Measurements from ENCODE around the gene OR5AR1.
"Not testable (repeated sequence)": the region's sequence is repeated elsewhere in the genome, so short reads cannot be mapped to it uniquely, and the experiment has no call there.

OR5AR1 gene

GRCh38 chr11:56659755-56660154 is 3.7 kb upstream of the OR5AR1 start:
- no peaks in the 10 kb centered on the region for H3K79me2 ChIP-seq (ENCODE audit: low read length)
- no peak overlapping the region for H2AFZ ChIP-seq (ENCODE audit: low read length)
- H3K9me3 ChIP-seq (replicated peaks; ENCODE audit: insufficient read depth, low read length) = no peaks in the 10 kb centered on the region
- no peak overlapping the region for H3K27ac ChIP-seq (ENCODE audit: low read length)
- H3K27me3 ChIP-seq (replicated peaks; ENCODE audit: insufficient read depth, low read length) = no peaks in the 10 kb centered on the region
- no peak for TF ChIP-seq EZH2phosphoT487 (IDR thresholded peaks at IDR 0.05; ENCODE audit: low read length)
- no peak for TF ChIP-seq EZH2 (optimal IDR thresholded peaks at IDR 0.05; ENCODE audit: low read depth, low read length)
- no peak for TF ChIP-seq CTCF (IDR thresholded peaks at IDR 0.05; ENCODE audit: low read length)
- H3K4me2 ChIP-seq (ENCODE audit: low read depth, low read length) = no peak overlapping the region
- no peaks in the 10 kb centered on the region for H3K36me3 ChIP-seq (replicated peaks; ENCODE audit: insufficient read depth, low read length)
- DNase-seq = no peak
- no peaks in the 10 kb centered on the region for H3K9me2 ChIP-seq (replicated peaks; ENCODE audit: insufficient read depth, low read length)
- H4K20me1 ChIP-seq (ENCODE audit: insufficient read depth, low read length) = no peaks in the 10 kb centered on the region
- H3K4me1 ChIP-seq (ENCODE audit: low read length) = no peaks in the 10 kb centered on the region
- no peak overlapping the region for H3K9ac ChIP-seq (ENCODE audit: low read length)
- no peaks in the 10 kb centered on the region for H3F3A ChIP-seq (ENCODE audit: insufficient read depth, low read length)
- H3K4me3 ChIP-seq (ENCODE audit: low read length) = no peak overlapping the region

GRCh38 chr11:56670984-56671383 is 7.5 kb downstream of the OR5AR1 start:
- TF ChIP-seq EZH2 (optimal IDR thresholded peaks at IDR 0.05; ENCODE audit: low read depth, low read length) = no peak
- TF ChIP-seq CTCF (IDR thresholded peaks at IDR 0.05; ENCODE audit: low read length) = no peak
- TF ChIP-seq EZH2phosphoT487 (IDR thresholded peaks at IDR 0.05; ENCODE audit: low read length) = no peak
- Histone ChIP-seq H3K9ac (ENCODE audit: low read length) (no peak overlapping the region), H3K4me3 (ENCODE audit: low read length) (no peak overlapping the region), H3K9me3 (replicated peaks; ENCODE audit: insufficient read depth, low read length) (no peaks in the 10 kb centered on the region), H3K79me2 (ENCODE audit: low read length) (no peaks in the 10 kb centered on the region), H3K36me3 (replicated peaks; ENCODE audit: insufficient read depth, low read length) (no peaks in the 10 kb centered on the region), H3F3A (ENCODE audit: insufficient read depth, low read length) (no peaks in the 10 kb centered on the region), H3K4me1 (ENCODE audit: low read length) (no peaks in the 10 kb centered on the region), H4K20me1 (ENCODE audit: insufficient read depth, low read length) (no peaks in the 10 kb centered on the region), H3K4me2 (ENCODE audit: low read depth, low read length) (no peak overlapping the region), H3K27me3 (replicated peaks; ENCODE audit: insufficient read depth, low read length) (no peaks in the 10 kb centered on the region), H3K27ac (ENCODE audit: low read length) (no peak overlapping the region), H3K9me2 (replicated peaks; ENCODE audit: insufficient read depth, low read length) (no peaks in the 10 kb centered on the region), H2AFZ (ENCODE audit: low read length) (no peak overlapping the region)
- no peak for DNase-seq

- no peaks in the 10 kb centered on the region for H4K20me1 ChIP-seq (ENCODE audit: insufficient read depth, low read length)
- H3K4me1 ChIP-seq (ENCODE audit: low read length) = no peaks in the 10 kb centered on the region
- no peaks in the 10 kb centered on the region for H3K79me2 ChIP-seq (ENCODE audit: low read length)
Measured at GRCh38 chr11:56688554-56689100, 25.1 kb downstream of the OR5AR1 start.

GRCh38 chr11:56691179-56691578 is 27.7 kb downstream of the OR5AR1 start:
- H3K27me3 ChIP-seq (replicated peaks; ENCODE audit: insufficient read depth, low read length); H3K36me3 ChIP-seq (replicated peaks; ENCODE audit: insufficient read depth, low read length); H3K4me1 ChIP-seq (ENCODE audit: low read length); H3K4me3 ChIP-seq (ENCODE audit: low read length); H4K20me1 ChIP-seq (ENCODE audit: insufficient read depth, low read length); H3K9me3 ChIP-seq (replicated peaks; ENCODE audit: insufficient read depth, low read length); H3K4me2 ChIP-seq (ENCODE audit: low read depth, low read length); H2AFZ ChIP-seq (ENCODE audit: low read length); DNase-seq; H3K27ac ChIP-seq (ENCODE audit: low read length); H3K79me2 ChIP-seq (ENCODE audit: low read length); H3K9ac ChIP-seq (ENCODE audit: low read length); H3F3A ChIP-seq (ENCODE audit: insufficient read depth, low read length); H3K9me2 ChIP-seq (replicated peaks; ENCODE audit: insufficient read depth, low read length): not testable (repeated sequence)

More at GRCh38 chr11:56688554-56689100, 25.1 kb downstream of the OR5AR1 start:
- H3K9me3 ChIP-seq (replicated peaks; ENCODE audit: insufficient read depth, low read length) = no peaks in the 10 kb centered on the region
- no peaks in the 10 kb centered on the region for H3K9me2 ChIP-seq (replicated peaks; ENCODE audit: insufficient read depth, low read length)
- no peaks in the 10 kb centered on the region for H3K27me3 ChIP-seq (replicated peaks; ENCODE audit: insufficient read depth, low read length)
- no peaks in the 10 kb centered on the region for H3K36me3 ChIP-seq (replicated peaks; ENCODE audit: insufficient read depth, low read length)
- no peaks in the 10 kb centered on the region for H3F3A ChIP-seq (ENCODE audit: insufficient read depth, low read length)
- no peak overlapping the region for H3K4me3 ChIP-seq (ENCODE audit: low read length)
- no peak overlapping the region for H2AFZ ChIP-seq (ENCODE audit: low read length)
- TF ChIP-seq EZH2 (optimal IDR thresholded peaks at IDR 0.05; ENCODE audit: low read depth, low read length) (no peak), CTCF (IDR thresholded peaks at IDR 0.05; ENCODE audit: low read length) (no peak), EZH2phosphoT487 (IDR thresholded peaks at IDR 0.05; ENCODE audit: low read length) (no peak)
- no peak overlapping the region for H3K9ac ChIP-seq (ENCODE audit: low read length)
- no peak for DNase-seq
- no peak overlapping the region for H3K4me2 ChIP-seq (ENCODE audit: low read depth, low read length)
- H3K27ac ChIP-seq (ENCODE audit: low read length) = no peak overlapping the region

Measured in MM.1S (cell line).